Activated CD8-positive, alpha-beta memory T cell treated with anti-CD3 and anti-CD28 coated beads for 24 hours (primary cell): Measurements from ENCODE around the gene NUBP2.

ENCODE experiments used
- DNase-seq: peaks from one replicate; pipeline ENCODE4 v3.0.0-alpha.2; 2020

NUBP2 gene

GRCh38 chr16:1831186-1832075 lies 48.7 kb downstream of the NUBP2 start:
- no peak for DNase-seq

DNA sequence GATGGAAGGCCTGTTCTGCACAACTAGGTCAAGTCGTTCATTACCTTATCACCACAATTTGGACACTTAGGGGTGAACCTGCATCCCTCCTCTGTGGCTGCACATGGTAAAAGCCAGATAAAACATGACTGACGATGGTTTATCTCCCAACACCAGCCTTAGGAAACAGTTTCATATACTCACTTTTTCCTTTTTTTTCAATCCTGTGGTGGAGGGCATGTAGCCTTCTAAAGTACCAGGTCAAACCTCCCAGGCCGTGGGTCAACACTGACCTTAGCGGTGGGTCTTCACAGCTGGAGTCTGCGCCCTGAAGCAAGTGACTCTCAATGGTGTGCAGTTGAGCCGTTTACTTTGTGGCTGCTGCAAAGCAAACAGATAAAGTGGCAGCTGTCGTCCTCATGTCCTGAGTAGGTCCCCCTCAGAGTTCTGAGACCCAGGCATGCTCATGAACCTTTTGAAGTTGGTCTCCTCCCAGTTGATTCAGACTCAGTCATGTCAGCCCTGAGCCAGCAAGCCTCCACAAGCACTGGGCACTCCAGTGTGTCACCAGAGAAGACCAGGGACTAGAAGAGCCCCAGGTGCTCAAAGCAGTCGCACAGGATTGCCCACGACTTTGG lies 50.2 kb downstream of the NUBP2 start:
- no peak for DNase-seq

- no peak for DNase-seq
Measured at GRCh38 chr16:1834096-1834495, 51.3 kb downstream of the NUBP2 start.
